Measurements from ENCODE around the gene GLB1L. TPM values are rescaled to one million over a fixed set of nuclear protein-coding genes. Genes with fewer than 3 reads are reported as not detected.
"Not testable (repeated sequence)": the region's sequence is repeated elsewhere in the genome, so short reads cannot be mapped to it uniquely, and the experiment has no call there.

The GLB1L gene
- total and polyA plus RNA-seq, 3 donors from 2014 or later = 70.9 to 224 (median 109) TPM

DNA sequence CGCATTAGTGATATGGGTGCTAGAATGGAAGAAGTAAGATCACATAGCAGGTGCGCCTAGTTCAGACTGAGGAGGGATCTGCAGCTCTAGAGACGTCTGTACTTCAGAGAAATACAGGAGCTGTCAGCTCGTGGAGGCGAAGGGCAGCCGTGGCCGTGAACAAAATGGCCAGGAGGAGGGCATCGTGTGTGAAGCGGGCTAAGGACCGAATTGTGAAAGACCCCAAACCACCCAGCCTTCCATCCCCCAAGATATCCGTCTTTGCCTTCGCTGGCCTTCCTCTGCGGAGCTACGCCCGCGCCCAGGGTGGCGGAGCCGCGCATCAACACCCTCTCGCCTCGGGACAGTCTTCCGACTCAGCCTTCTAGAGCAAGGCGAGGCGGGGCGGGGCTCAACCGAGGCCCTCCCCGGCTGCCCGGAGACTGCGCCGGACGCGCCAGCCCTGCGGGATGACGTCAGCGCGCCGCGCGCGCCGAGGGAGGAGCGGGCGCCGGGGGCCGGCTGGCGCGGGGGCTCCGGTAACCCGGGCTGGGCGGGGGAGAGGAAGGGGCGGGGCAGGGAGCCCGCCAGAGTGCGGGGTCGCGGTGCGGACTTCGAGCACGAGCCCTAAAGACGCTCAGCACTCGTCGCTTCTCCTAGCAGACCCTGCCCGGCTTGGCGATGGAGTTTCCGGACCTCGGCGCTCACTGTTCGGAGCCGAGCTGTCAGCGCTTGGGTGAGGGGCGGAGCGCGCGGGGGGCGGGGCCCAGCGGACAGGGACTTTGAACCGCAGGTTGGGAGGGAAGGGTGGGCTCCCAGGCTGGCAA is 38.7 kb downstream of the GLB1L start, which contains the start of gene ZFAND2B:
ZFAND2B (plus strand) TSS at position 455 of the 806 bp plus-strand sequence; CDS start at position 661, 206 bp downstream.
- no peaks in the 10 kb centered on the region for H3K9me3 ChIP-seq
- H3K4me1 ChIP-seq = peaks cover 18% of the 10 kb centered on the region
- H3K4me3 ChIP-seq = peak within 1 kb of the TSS; percentile 69 to 80
- 0% methylated on average over 5 to 39 of the region's 76 CpGs for WGBS, 2 donors
- peak; percentile 97 for DNase-seq
- peak within 1 kb of the TSS; percentile 97 for H3K27ac ChIP-seq
- H3K36me3 ChIP-seq (ENCODE audit: low read depth, missing control alignments) = no peaks in the 10 kb centered on the region
- no peaks in the 10 kb centered on the region for H3K27me3 ChIP-seq
- TF ChIP-seq POLR2A (IDR thresholded peaks at IDR 0.05) = peak; percentile 99
- TF ChIP-seq, protein P1, sequence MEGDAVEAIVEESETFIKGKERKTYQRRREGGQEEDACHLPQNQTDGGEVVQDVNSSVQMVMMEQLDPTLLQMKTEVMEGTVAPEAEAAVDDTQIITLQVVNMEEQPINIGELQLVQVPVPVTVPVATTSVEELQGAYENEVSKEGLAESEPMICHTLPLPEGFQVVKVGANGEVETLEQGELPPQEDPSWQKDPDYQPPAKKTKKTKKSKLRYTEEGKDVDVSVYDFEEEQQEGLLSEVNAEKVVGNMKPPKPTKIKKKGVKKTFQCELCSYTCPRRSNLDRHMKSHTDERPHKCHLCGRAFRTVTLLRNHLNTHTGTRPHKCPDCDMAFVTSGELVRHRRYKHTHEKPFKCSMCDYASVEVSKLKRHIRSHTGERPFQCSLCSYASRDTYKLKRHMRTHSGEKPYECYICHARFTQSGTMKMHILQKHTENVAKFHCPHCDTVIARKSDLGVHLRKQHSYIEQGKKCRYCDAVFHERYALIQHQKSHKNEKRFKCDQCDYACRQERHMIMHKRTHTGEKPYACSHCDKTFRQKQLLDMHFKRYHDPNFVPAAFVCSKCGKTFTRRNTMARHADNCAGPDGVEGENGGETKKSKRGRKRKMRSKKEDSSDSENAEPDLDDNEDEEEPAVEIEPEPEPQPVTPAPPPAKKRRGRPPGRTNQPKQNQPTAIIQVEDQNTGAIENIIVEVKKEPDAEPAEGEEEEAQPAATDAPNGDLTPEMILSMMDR (IDR thresholded peaks at IDR 0.05) = peak in 2 of 3 experiments; percentile 31 to 34
- intact Hi-C loops (cut with DNase I; ENCODE audit: low total_unique reads) = no loop called here

DNA sequence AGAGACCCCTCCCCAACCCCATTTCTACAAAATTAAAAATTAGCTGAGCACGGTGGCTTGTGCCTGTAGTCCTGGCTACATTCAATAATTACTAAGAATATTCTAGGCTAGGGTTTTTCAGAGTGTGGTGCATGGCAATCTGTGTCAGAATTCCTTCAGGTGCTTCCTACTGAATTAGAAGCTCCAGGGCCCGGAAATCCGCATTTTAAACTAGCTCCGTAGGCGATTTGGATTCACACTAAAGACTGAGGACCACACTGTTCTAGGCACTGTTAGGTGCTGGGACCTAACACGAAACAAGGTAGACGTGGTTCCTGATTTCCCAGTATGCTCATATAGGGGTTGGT is 39.3 kb downstream of the GLB1L start:
- H3K9me3 ChIP-seq = no peaks in the 10 kb centered on the region
- WGBS, 2 donors = 10 to 11% methylated on average over 7 of the region's 7 CpGs
- H3K4me3 ChIP-seq = peak overlapping the region; percentile 69 to 80
- TF ChIP-seq, protein P1 (IDR thresholded peaks at IDR 0.05) = no peak
- no peak for TF ChIP-seq POLR2A (IDR thresholded peaks at IDR 0.05)
- no peaks in the 10 kb centered on the region for H3K36me3 ChIP-seq (ENCODE audit: low read depth, missing control alignments)
- peak overlapping the region; percentile 97 for H3K27ac ChIP-seq
- DNase-seq = no peak
- H3K27me3 ChIP-seq = no peaks in the 10 kb centered on the region
- peaks cover 18% of the 10 kb centered on the region for H3K4me1 ChIP-seq
- intact Hi-C loops (cut with DNase I; ENCODE audit: low total_unique reads) = no loop called here

DNA sequence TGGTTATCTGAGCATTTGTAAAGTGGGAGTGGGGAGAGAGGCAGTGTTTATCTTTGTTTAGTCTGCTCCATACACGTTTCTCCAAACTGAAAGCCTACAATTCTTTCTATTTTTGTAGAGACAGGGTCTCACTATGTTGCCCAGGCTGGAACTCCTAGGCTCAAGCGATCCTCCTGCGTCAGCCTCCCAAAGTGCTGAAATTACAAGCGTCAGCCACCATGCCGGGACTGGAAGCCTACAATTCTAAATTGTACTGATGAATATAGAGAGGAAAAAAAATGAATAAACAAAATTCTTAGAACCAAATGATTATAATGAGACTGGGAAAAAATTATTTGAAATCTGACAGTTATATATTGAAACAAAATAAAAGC is 40.1 kb downstream of the GLB1L start:
- Histone ChIP-seq H3K27ac (no peak overlapping the region), H3K36me3 (ENCODE audit: low read depth, missing control alignments) (no peaks in the 10 kb centered on the region), H3K4me3 (no peak overlapping the region), H3K4me1 (peaks cover 21% of the 10 kb centered on the region), H3K27me3 (no peaks in the 10 kb centered on the region), H3K9me3 (no peaks in the 10 kb centered on the region)
- no peak for DNase-seq
- intact Hi-C loops (cut with DNase I; ENCODE audit: low total_unique reads) = no loop called here
- 70 to 80% methylated on average over 5 of the region's 5 CpGs for WGBS, 2 donors
- TF ChIP-seq, protein P1 (IDR thresholded peaks at IDR 0.05) = no peak
- no peak for TF ChIP-seq POLR2A (IDR thresholded peaks at IDR 0.05)

DNA sequence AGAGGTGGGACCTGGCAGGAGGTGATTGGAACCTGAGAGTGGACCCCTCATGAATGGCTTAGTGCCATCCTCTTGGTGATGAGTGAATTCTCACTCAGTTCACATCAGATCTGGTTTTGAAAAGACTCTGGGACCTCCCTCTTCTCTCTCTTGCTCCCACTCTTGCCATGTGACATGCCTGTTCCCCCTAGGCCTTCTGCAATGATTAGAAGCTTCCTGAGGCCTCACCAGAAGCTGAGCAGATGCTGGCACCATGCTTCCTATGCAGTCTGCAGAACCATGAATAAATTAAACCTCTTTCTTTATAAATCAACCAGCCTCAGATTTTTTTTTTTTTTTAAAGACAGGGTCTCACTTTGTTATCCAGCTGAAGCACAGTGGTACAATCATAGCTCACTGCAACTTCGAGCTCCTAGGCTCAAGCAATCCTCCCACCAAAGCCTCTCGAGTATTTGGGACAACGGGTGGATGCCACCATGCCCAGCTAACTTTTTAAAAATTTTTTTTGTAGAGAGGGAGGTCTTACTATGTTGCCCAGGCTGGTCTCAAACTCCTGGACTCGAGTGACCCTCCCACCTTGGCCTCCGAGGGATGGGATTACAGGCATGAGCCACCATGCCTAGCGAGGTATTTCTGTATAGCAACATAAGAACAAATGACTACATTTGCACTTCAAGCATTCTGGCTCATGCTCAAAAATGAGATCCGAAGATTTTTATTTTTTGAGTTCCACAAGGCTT is 40.6 kb downstream of the GLB1L start:
- Histone ChIP-seq H3K36me3 (ENCODE audit: low read depth, missing control alignments) (no peaks in the 10 kb centered on the region), H3K27me3 (no peaks in the 10 kb centered on the region), H3K9me3 (no peaks in the 10 kb centered on the region), H3K27ac (no peak overlapping the region), H3K4me3 (no peak overlapping the region), H3K4me1 (peaks cover 21% of the 10 kb centered on the region)
- intact Hi-C loops (cut with DNase I; ENCODE audit: low total_unique reads) = no loop called here
- DNase-seq = no peak
- 85 to 90% methylated on average over 7 of the region's 7 CpGs for WGBS, 2 donors
- TF ChIP-seq, protein P1 (IDR thresholded peaks at IDR 0.05) = no peak
- TF ChIP-seq POLR2A (IDR thresholded peaks at IDR 0.05) = no peak

DNA sequence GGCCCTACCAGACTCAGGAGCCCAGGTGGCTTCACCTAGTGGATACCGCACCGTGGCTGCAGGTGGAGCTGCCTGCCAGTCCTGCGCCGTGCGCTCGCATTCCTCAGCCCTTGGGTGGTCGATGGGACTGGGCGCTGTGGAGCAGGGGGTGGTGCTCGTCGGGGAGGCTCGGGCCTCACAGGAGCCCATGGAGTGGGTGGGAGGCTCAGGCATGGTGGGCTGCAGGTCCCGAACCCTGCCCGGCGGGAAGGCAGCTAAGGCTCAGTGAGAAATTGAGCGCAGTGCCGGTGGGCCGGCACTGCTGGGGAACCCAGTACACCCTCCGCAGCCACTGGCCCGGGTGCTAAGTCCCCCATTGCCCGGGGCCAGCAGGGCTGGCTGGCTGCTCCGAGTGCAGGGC is 43.9 kb downstream of the GLB1L start:
- 73 to 80% methylated on average over 3 to 21 of the region's 21 CpGs for WGBS, 2 donors
- H3K4me1 ChIP-seq; DNase-seq; intact Hi-C loops (cut with DNase I; ENCODE audit: low total_unique reads); H3K27me3 ChIP-seq; H3K4me3 ChIP-seq; H3K36me3 ChIP-seq (ENCODE audit: low read depth, missing control alignments); H3K27ac ChIP-seq; H3K9me3 ChIP-seq: not testable (repeated sequence)

DNA sequence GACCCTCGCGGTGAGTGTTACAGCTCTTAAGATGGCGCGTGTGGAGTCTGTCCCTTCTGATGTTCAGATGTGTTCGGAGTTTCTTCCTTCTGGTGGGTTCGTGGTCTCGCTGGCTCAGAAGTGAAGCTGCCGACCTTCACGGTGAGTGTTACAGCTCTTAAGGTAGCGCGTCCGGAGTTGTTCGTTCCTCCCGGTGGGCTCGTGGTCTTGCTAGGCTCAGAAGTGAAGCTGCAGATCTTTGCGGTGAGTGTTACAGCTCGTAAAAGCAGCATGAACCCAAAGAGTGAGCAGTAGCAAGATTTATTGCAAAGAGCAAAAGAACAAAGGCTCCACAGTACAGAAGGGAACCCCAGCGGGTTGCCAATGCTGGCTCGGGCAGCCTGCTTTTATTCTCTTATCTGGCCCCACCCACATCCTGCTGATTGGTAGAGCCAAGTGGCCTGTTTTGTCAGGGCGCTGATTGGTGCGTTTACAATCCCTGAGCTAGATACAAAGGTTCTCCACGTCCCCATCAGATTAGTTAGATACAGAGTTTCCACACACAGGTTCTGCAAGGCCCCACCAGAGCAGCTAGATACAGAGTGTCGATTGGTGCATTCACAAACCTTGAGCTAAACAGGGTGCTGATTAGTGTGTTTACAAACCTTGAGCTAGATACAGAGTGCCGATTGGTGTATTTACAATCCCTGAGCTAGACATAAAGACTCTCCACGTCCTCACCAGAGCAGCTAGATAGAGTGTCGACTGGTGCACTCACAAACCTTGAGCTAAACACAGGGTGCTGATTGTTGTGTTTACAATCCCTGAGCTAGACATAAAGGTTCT is 44.5 kb downstream of the GLB1L start:
- peak; percentile 69 for DNase-seq
- intact Hi-C loops (cut with DNase I; ENCODE audit: low total_unique reads); H3K36me3 ChIP-seq (ENCODE audit: low read depth, missing control alignments); H3K27me3 ChIP-seq; H3K4me1 ChIP-seq; H3K9me3 ChIP-seq: not testable (repeated sequence)
- H3K4me3 ChIP-seq = peak overlapping the region in 1 of 2 donors; percentile 20
- H3K27ac ChIP-seq = peak overlapping the region; percentile 63 to 68
- 56 to 60% methylated on average over 20 to 26 of the region's 26 CpGs for WGBS, 2 donors

All from testis (tissue), 3 donors.